ENCODE results near the gene BHMT.
"Not testable (repeated sequence)": the region's sequence is repeated elsewhere in the genome, so short reads cannot be mapped to it uniquely, and the experiment has no call there.

BHMT gene

GRCh38 chr5:79133657-79134451 lies 22.2 kb downstream of the BHMT start:
- no peak overlapping the region for H3K4me3 ChIP-seq (ENCODE audit: low read length)

GRCh38 chr5:79135790-79136553 lies 24.4 kb downstream of the BHMT start:
- no peak for TF ChIP-seq ZNF274 (IDR thresholded peaks at IDR 0.05; ENCODE audit: low read depth, low read length)
- no peak overlapping the region for H3K4me3 ChIP-seq (ENCODE audit: low read length)

More at GRCh38 chr5:79133657-79134451, 22.2 kb downstream of the BHMT start:
- no peak for TF ChIP-seq ZNF274 (IDR thresholded peaks at IDR 0.05; ENCODE audit: low read depth, low read length)

GRCh38 chr5:79136618-79137017 lies 25.0 kb downstream of the BHMT start:
- H3K4me3 ChIP-seq (ENCODE audit: low read length) = no peak overlapping the region
- TF ChIP-seq ZNF274 (IDR thresholded peaks at IDR 0.05; ENCODE audit: low read depth, low read length) = no peak

GRCh38 chr5:79140553-79140952 lies 28.9 kb downstream of the BHMT start:
- TF ChIP-seq ZNF274 (IDR thresholded peaks at IDR 0.05; ENCODE audit: low read depth, low read length) = no peak
- no peak overlapping the region for H3K4me3 ChIP-seq (ENCODE audit: low read length)

GRCh38 chr5:79143684-79144379 lies 32.2 kb downstream of the BHMT start:
- TF ChIP-seq ZNF274 (IDR thresholded peaks at IDR 0.05; ENCODE audit: low read depth, low read length) = no peak
- H3K4me3 ChIP-seq (ENCODE audit: low read length) = no peak overlapping the region

GRCh38 chr5:79147076-79147475 lies 35.5 kb downstream of the BHMT start:
- no peak overlapping the region for H3K4me3 ChIP-seq (ENCODE audit: low read length)
- no peak for TF ChIP-seq ZNF274 (IDR thresholded peaks at IDR 0.05; ENCODE audit: low read depth, low read length)

- TF ChIP-seq ZNF274 (IDR thresholded peaks at IDR 0.05; ENCODE audit: low read depth, low read length) = no peak
- H3K4me3 ChIP-seq (ENCODE audit: low read length) = no peak overlapping the region
Observed at GRCh38 chr5:79149433-79149832, 37.8 kb downstream of the BHMT start.

GRCh38 chr5:79151942-79152671 lies 40.5 kb downstream of the BHMT start:
- no peak for TF ChIP-seq ZNF274 (IDR thresholded peaks at IDR 0.05; ENCODE audit: low read depth, low read length)
- H3K4me3 ChIP-seq (ENCODE audit: low read length) = no peak overlapping the region

- no peak for TF ChIP-seq ZNF274 (IDR thresholded peaks at IDR 0.05; ENCODE audit: low read depth, low read length)
- no peak overlapping the region for H3K4me3 ChIP-seq (ENCODE audit: low read length)
Observed at GRCh38 chr5:79157305-79157704, 45.7 kb downstream of the BHMT start.

GRCh38 chr5:79161647-79162046 lies 50.0 kb downstream of the BHMT start:
- not testable (repeated sequence) for H3K4me3 ChIP-seq (ENCODE audit: low read length)

GRCh38 chr5:79168031-79168430 lies 56.4 kb downstream of the BHMT start:
- TF ChIP-seq ZNF274 (IDR thresholded peaks at IDR 0.05; ENCODE audit: low read depth, low read length) = no peak

GRCh38 chr5:79170661-79171060 lies 59.1 kb downstream of the BHMT start:
- TF ChIP-seq ZNF274 (IDR thresholded peaks at IDR 0.05; ENCODE audit: low read depth, low read length) = no peak
- H3K4me3 ChIP-seq (ENCODE audit: low read length) = no peak overlapping the region

More at GRCh38 chr5:79168031-79168430, 56.4 kb downstream of the BHMT start:
- H3K4me3 ChIP-seq (ENCODE audit: low read length) = no peak overlapping the region

GRCh38 chr5:79171635-79172245 lies 60.1 kb downstream of the BHMT start:
- no peak overlapping the region for H3K4me3 ChIP-seq (ENCODE audit: low read length)
- no peak for TF ChIP-seq ZNF274 (IDR thresholded peaks at IDR 0.05; ENCODE audit: low read depth, low read length)

GRCh38 chr5:79172269-79172668 lies 60.7 kb downstream of the BHMT start:
- no peak for TF ChIP-seq ZNF274 (IDR thresholded peaks at IDR 0.05; ENCODE audit: low read depth, low read length)
- no peak overlapping the region for H3K4me3 ChIP-seq (ENCODE audit: low read length)

Data from GM08714 (cell line).